ENCODE results near the gene COPA.

COPA gene

DNA sequence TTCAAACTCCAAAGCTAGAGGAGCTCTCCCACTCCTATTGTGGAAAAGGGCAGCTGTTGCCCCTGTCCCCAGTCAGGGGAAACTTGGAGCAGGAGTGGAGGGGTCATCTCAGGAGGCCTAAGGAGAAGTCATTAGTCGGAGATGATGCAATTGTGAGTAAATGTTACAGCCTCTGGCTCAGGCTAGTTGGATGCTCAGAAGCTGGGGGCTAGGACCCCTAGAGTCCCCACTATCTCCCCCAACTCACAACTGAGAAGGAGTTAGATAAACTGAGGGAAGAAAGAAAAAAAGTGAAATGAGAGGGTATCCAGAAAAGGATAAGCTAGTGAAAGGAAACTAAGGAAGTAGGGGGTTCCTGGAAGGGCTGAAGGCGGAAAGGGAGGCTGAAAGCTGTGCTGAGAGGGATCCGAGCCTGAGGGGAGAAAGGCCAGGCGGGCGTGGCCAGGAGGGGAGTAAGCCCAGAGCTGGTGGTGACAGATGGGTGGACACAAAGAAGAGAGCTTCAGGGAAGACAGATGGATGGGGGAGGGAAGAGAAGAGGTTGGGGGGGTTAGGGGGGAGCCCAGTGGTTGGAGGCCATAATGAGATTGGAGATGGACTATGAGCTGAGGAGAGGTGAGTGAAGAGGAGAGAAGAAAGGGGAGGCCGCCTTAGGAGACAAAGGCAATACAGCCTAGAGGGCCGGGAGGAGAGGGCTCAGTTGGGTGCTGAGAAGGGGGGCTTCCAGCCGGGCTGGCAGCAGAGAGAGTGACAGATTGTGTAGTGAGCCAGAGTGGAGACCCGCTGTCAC is 19.3 kb upstream of the COPA start:
- DNase-seq (ENCODE audit: low spot score), result no peak

DNA sequence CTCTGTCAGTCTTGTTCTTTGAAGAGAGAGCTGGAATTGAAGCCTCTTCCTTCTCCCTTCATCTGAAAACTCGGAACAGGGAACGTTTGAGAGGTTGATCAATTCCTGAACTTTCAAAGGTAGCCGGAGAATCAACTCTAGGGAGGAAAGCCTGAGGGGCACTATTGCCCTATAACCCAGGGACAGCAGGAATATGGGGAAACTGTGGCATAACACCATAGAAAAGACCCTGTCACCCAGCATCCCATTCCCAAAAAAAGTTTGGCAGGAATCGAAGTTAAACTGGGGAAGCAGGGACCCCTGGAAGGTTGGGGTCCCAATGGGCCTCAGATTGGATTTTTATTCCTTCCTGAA is 18.7 kb upstream of the COPA start:
- DNase-seq (ENCODE audit: low spot score), result no peak

DNA sequence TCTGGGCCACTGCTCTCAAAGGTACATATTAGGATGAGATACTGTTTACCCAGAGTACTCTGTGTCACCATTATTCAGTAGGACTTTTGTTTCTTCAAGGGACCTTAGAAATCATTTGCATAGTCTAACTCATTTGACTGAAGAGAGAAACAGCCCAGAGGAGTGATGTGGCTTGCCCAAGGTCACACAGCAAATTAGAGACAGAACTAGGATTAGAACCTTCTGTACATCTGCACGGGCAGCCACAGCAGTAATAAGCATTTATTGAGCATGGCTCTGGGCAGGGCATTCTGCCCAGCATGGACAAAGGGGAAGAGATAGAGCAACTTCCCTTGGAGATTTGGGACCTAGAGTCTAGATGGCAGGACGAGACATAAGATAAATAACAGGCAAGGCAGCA is 18.1 kb upstream of the COPA start:
- no peak for DNase-seq (ENCODE audit: low spot score)

GRCh38 chr1:160360227-160360695 is 17.2 kb upstream of the COPA start:
- DNase-seq (ENCODE audit: low spot score), result no peak

GRCh38 chr1:160359559-160360226 is 16.6 kb upstream of the COPA start:
- DNase-seq (ENCODE audit: low spot score), result no peak

GRCh38 chr1:160358073-160358472 is 15.0 kb upstream of the COPA start:
- DNase-seq (ENCODE audit: low spot score), result no peak

DNA sequence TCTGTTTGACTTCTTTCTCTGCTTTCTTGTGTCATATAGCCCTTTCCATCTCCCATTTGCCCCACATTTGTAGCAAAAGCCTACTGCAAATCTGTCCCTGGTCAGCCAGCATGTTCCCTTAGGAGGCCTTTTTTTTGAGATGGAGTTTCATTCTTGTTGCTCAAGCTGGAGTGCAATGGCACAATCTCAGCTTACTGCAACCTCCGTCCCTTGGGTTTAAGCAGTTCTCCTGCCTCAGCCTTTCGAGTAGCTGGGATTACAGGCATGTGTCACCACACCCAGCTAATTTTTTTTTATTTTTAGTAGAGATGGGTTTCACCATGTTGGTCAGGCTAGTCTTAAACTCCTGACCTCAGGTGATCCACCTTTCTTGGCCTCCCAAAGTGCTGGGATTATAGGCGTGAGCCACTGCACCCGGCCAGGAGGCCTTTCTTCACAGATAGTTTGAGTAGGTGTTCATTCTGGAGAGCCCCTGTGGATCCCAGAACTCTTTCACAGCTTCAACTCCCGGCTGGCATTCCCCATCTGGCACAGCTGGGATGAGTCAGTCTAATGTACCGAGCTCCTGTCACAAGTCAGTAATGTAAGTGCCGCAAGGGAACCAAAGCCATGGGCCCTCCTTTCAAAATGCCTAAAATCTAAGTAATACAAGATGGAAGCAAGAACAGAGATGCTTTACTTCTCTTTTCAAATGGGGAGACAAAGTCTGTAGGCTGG is 14.4 kb upstream of the COPA start:
- DNase-seq (ENCODE audit: low spot score), result no peak

DNA sequence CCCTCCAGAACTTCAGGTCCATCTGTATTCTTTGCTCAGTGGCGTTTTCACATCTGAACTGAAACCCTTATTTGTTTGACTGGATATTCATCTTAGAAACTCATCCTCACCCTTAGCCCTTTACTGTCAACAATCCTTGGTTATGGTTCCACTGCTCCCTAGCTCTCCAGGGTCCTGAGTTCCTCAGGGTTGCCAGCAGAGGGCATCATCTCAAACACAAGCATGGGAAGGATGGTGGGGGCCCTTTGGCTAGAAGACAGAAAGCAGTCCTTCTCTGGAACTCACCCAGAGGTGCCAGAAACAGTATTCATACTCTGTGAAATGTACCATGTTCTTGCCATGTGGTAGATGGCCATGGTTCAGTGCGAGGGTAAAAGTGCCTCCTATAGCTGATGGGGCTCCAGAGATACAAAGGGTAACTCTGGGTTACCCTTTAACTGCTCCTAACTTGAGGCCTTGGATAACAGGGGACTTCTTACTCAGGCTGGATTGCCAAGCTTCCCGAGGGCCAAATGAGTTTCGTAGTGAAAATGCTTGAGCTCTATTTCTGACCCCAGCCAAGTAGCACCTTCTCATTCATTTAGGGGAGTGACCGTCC is 11.4 kb upstream of the COPA start:
- DNase-seq (ENCODE audit: low spot score), result no peak

- DNase-seq (ENCODE audit: low spot score), result no peak
Measured at GRCh38 chr1:160353223-160353622, 10.2 kb upstream of the COPA start.

DNA sequence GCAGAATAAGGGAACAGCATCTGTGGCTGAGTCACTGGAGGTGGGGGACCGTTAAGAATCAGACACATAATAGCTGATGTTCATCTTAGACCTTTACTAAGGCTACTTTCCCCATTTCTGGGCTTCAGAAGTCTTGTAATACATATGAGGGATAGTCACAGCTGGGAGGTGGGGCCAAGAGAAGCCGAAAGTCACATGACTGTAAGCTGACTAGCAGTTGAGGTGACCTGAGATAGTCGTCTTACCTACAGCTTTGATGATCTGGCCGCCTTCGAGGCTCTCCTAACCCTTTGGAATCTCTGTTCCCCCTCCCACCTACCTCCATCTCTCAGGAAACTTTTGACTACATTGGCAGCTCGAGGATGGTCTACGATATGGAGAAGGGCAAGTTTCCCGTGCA is 9.5 kb upstream of the COPA start:
- DNase-seq (ENCODE audit: low spot score), result no peak

DNA sequence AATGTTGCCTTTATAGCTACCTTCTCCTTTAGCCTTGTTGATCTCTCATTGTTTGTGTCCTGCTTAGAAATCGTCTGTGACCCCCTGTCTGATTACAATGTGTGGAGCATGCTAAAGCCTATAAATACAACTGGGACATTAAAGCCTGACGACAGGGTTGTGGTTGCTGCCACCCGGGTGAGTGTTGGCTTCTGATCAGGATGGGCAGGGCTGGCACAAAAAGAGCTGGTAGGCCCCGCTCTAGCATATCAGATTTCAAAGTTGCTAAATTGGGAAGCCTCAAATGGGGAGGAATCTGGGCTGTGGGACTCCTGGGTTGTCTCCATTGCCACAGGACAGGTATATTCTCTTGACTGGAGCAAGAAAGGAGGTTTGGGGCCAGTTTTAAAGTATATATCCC is 8.6 kb upstream of the COPA start:
- DNase-seq (ENCODE audit: low spot score), result no peak

GRCh38 chr1:160346958-160347357 is 3.9 kb upstream of the COPA start:
- no peak for DNase-seq (ENCODE audit: low spot score)

- no peak for DNase-seq (ENCODE audit: low spot score)
Measured at GRCh38 chr1:160346463-160346862, 3.4 kb upstream of the COPA start.

DNA sequence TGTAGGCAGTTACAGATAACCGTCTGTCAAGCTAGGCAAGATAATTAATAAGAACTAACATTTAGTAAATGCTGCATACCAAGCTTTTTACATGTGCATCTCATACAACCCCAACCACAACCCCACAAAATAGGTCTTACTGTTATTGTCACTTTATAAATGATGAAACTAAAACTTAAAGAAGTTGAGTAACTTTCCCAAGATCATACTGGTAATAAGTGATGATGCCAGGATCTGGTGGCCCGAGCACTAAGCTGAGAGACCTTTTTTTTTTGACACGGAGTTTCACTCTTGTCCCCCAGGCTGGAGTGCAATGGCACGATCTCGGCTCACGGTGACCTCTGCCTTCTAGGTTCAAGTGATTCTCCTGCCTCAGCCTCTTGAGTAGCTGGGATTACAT is 1.9 kb upstream of the COPA start:
- DNase-seq (ENCODE audit: low spot score), result no peak

DNA sequence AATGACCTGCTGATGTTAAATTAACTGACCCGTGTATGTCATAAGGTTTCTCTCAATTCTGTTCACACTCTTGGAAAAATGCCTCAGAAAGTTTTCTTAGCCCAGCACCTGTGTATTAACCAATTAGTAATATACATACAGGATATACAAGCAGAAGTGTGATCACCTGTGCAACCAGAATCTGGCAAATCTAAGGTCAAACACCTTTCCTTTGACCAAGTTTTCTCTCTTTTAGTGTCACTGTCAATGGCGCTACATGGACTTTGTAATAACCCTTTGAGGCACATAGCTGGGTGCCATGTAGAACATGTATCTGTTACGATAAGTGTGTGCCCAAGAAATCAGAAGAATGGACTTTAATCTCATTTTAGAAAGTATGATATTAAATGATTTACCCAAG is 1.2 kb upstream of the COPA start:
- DNase-seq (ENCODE audit: low spot score), result no peak

- no peak for DNase-seq (ENCODE audit: low spot score)
Measured at GRCh38 chr1:160342526-160342925, 524 bp downstream of the COPA start.

DNA sequence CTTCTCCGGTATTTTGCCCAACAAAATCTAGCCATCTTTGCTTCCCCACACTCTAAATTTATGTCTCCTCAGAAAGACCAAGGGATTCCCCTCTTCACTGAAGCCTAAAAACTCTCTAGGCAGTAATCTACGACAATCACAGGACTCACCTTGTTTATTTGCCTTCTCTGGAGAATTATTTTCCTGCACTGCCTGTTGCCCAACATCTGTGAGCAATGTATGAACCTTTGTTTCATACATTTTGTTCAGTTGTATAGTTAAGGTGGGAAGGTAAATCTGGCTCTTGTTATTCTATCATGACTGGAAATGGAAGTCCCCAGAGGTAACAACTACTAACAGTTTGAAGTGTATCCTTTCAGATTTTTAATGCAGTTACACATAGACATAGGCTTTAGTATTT is 2.2 kb downstream of the COPA start:
- DNase-seq (ENCODE audit: low spot score), result no peak

GRCh38 chr1:160340146-160340545 is 2.9 kb downstream of the COPA start:
- no peak for DNase-seq (ENCODE audit: low spot score)

- DNase-seq (ENCODE audit: low spot score), result no peak
Measured at GRCh38 chr1:160338580-160338979, 4.5 kb downstream of the COPA start.

DNA sequence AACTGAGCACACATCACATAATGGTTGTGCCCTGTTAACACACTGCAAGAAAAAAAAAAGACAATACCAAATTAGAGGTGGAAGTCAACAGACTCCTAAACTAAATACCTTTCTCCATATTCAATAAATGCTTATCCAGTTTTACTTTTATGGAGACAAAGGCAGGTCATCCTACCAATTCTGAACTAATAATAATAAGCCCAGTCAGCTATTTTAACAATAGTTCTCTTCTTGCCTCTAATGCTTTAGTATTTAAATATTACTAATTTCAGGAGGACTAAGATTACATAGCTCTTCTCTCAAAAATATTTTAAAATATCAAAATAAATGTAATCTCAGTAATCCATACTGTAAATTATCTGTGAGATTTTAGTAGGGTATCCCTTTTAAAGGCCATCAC is 10.5 kb downstream of the COPA start:
- DNase-seq (ENCODE audit: low spot score), result no peak

DNA sequence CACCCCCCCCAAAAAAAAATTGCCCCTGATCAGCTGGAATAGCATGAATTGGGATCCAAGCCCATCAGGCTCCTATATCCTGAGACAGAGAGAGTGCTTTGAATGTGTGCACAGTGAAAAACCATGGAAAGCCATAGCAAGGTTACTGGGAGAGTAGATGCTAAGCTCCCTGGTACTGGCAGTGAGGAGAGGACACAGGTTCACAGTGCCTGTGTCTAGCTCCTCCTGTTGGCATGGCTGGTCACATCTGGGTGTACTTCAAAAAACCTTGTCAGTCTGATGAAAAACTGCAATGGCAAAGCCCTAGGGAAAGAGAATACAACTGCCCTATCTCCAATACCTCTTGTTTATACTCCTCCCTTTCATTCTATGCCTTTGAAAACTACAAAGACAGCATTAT is 12.9 kb downstream of the COPA start:
- no peak for DNase-seq (ENCODE audit: low spot score)

- peak; percentile 87 for DNase-seq (ENCODE audit: low spot score)
Measured at GRCh38 chr1:160328184-160328583, 14.9 kb downstream of the COPA start.

GRCh38 chr1:160326418-160326817 is 16.6 kb downstream of the COPA start:
- DNase-seq (ENCODE audit: low spot score), result no peak
